Measurements from ENCODE around the gene LRRC9. TPM values are rescaled to one million over a fixed set of nuclear protein-coding genes. Genes with fewer than 3 reads are reported as not detected.

The LRRC9 gene
- total and polyA plus RNA-seq, 2 donors (not counting 3 experiments of a cell fraction or from before 2014, with no cell fraction given) = not detected

- Histone ChIP-seq H3K4me2 (ENCODE audit: insufficient read depth, low read length) (no peak overlapping the region), H3K79me2 (ENCODE audit: control insufficient read depth, insufficient read depth, low read length) (no peaks in the 10 kb centered on the region), H3K9me1 (replicated peaks; ENCODE audit: control insufficient read depth, extremely low read depth, insufficient read depth, low read length) (no peaks in the 10 kb centered on the region), H3K9me3 (replicated peaks; ENCODE audit: control insufficient read depth, insufficient read depth, low read length) (no peaks in the 10 kb centered on the region), H2AFZ (ENCODE audit: low read depth, low read length) (no peak overlapping the region), H3K4me3 (replicated peaks in 1 of 3; ENCODE audit: insufficient read depth in 1 of 3, low read depth in 1 of 3, low read length in 3 of 3) (no peak overlapping the region), H3K27ac (ENCODE audit: insufficient read depth, low read depth, low read length) (no peak overlapping the region), H3K9ac (replicated peaks; ENCODE audit: extremely low read depth, insufficient read depth, low read length) (no peak overlapping the region), H4K20me1 (replicated peaks; ENCODE audit: control insufficient read depth, extremely low read depth, insufficient read depth, low read length) (no peaks in the 10 kb centered on the region), H3K27me3 (ENCODE audit: control insufficient read depth in 2 of 2, insufficient read depth in 2 of 2, low read length in 2 of 2) (no peaks in the 10 kb centered on the region), H3K4me1 (ENCODE audit: control insufficient read depth, extremely low read depth, insufficient read depth, low read length) (no peaks in the 10 kb centered on the region), H3K36me3 (ENCODE audit: control insufficient read depth in 2 of 2, extremely low read depth in 1 of 2, insufficient read depth in 2 of 2, low read length in 2 of 2) (no peaks in the 10 kb centered on the region)
- ChIA-PET CTCF (no interaction called here), POLR2A (no interaction called here)
- no TSS peak for BruUV-seq (replicated peaks)
- DNase-seq (ENCODE audit: low read depth, low spot score) (no peak), FAIRE-seq (no peak)
- TF ChIP-seq FOS (IDR thresholded peaks at IDR 0.05; ENCODE audit: borderline replicate concordance, insufficient read depth, low read length) = no peak
- TF ChIP-seq GATA2 (IDR thresholded peaks at IDR 0.05; ENCODE audit: insufficient read depth, insufficient read length, low read depth, low read length) = no peak
- TF ChIP-seq EZH2 (IDR thresholded peaks at IDR 0.05; ENCODE audit: borderline replicate concordance, low read depth, low read length, severe bottlenecking) = no peak
- TF ChIP-seq MAX (IDR thresholded peaks at IDR 0.05; ENCODE audit: insufficient read depth, insufficient read length) = no peak
- TF ChIP-seq CTCF (IDR thresholded peaks at IDR 0.05; ENCODE audit: extremely low read depth in 1 of 2, insufficient read depth in 1 of 2, low read depth in 1 of 2, low read length in 2 of 2) = no peak
- no peak for TF ChIP-seq MYC (IDR thresholded peaks at IDR 0.05; ENCODE audit: low read depth, low read length)
- no peak for TF ChIP-seq POLR2A (IDR thresholded peaks at IDR 0.05; ENCODE audit: low read depth, low read length)
- TF ChIP-seq POLR2AphosphoS5 (IDR thresholded peaks at IDR 0.05; ENCODE audit: insufficient read depth, low read depth, low read length) = no peak
- no peak for TF ChIP-seq JUN (IDR thresholded peaks at IDR 0.05; ENCODE audit: borderline replicate concordance, insufficient read depth, insufficient read length, low read depth)
- dilution Hi-C loops (cut with MboI; ENCODE audit: extremely low pct_ligation_motif_present, low sequenced_read_pairs) = no loop called here
- intact Hi-C loops (cut with micrococcal nuclease) = no loop called here
Measured at GRCh38 chr14:59931237-59931636, 11.3 kb downstream of the LRRC9 start.
